GM19328 (cell line): ENCODE data around the gene SERTAD2.

ENCODE experiments used
- ATAC-seq: cut with Tn5 transposase; IDR thresholded peaks from one replicate; pipeline ENCODE4 v1.9.1; 2021; ENCODE audit warnings: mild to moderate bottlenecking, moderate library complexity; ENCODE audit not compliant: unreplicated experiment

Gene SERTAD2

GRCh38 chr2:64587561-64587960, 66.2 kb downstream of the SERTAD2 start:
- ATAC-seq, result no peak

- no peak for ATAC-seq
Observed at GRCh38 chr2:64586883-64587481, 66.7 kb downstream of the SERTAD2 start.

GRCh38 chr2:64586054-64586453, 67.7 kb downstream of the SERTAD2 start:
- ATAC-seq, result no peak

GRCh38 chr2:64582774-64583340, 70.9 kb downstream of the SERTAD2 start:
- ATAC-seq, result peak; percentile 75

GRCh38 chr2:64581777-64582539, 71.8 kb downstream of the SERTAD2 start:
- ATAC-seq, result no peak
